Trophoblast cell (in vitro differentiated cells and primary cell): Measurements from ENCODE around the gene FAM98A.

Experiments used
- DNase-seq, 2 donors: peaks; one replicate each; pipeline ENCODE4 v3.0.0-alpha.2; 2016
- H2AFZ ChIP-seq: 2 replicates; pipeline ENCODE4 v1.6.1; 2013; ENCODE audit warnings: low read length, moderate library complexity, mild to moderate bottlenecking; ENCODE audit not compliant: insufficient read depth, poor library complexity
- H2AK5ac ChIP-seq: 2 replicates; pipeline ENCODE4 v1.6.1; 2013; ENCODE audit warnings: mild to moderate bottlenecking, low read length
- H2BK120ac ChIP-seq: 2 replicates; pipeline ENCODE4 v1.6.1; 2013; ENCODE audit warnings: low read length, mild to moderate bottlenecking, moderate library complexity; ENCODE audit not compliant: insufficient read depth, poor library complexity
- H2BK12ac ChIP-seq: 2 replicates; pipeline ENCODE4 v1.6.1; 2013; ENCODE audit warnings: mild to moderate bottlenecking, low read length, moderate library complexity
- H2BK5ac ChIP-seq: 2 replicates; pipeline ENCODE4 v1.6.1; 2013; ENCODE audit warnings: low read length, low read depth, moderate library complexity, mild to moderate bottlenecking; ENCODE audit not compliant: poor library complexity
- H3K14ac ChIP-seq: 2 replicates; pipeline ENCODE4 v1.6.1; 2013; ENCODE audit warnings: mild to moderate bottlenecking, low read length
- H3K18ac ChIP-seq: 2 replicates; pipeline ENCODE4 v1.6.1; 2013; ENCODE audit warnings: mild to moderate bottlenecking, low read length
- H3K23ac ChIP-seq: 2 replicates; pipeline ENCODE4 v1.6.1; 2013; ENCODE audit warnings: low read length
- H3K27ac ChIP-seq: 2 replicates; pipeline ENCODE4 v1.5.1; 2013; ENCODE audit warnings: low read depth, mild to moderate bottlenecking, inconsistent platforms, low read length, moderate library complexity
- H3K27me3 ChIP-seq: 2 replicates; pipeline ENCODE4 v1.6.1; 2013; ENCODE audit warnings: inconsistent platforms, mild to moderate bottlenecking, low read length, moderate library complexity; ENCODE audit not compliant: insufficient read depth
- H3K36me3 ChIP-seq, 2 experiments: 1 replicate in 1 of 2; 2 replicates in 1 of 2; pipeline ENCODE4 v1.6.1; 2013; ENCODE audit warnings: low read length in 2 of 2, mild to moderate bottlenecking in 2 of 2, moderate library complexity in 1 of 2; ENCODE audit not compliant: insufficient read depth in 2 of 2, control insufficient read depth in 1 of 2
- H3K4ac ChIP-seq: 2 replicates; pipeline ENCODE4 v1.6.1; 2013; ENCODE audit warnings: low read depth, mild to moderate bottlenecking, low read length, moderate library complexity
- H3K4me1 ChIP-seq, 2 experiments: 1 replicate in 1 of 2; 2 replicates in 1 of 2; pipeline ENCODE4 v1.6.1; 2013; ENCODE audit warnings: low read length in 2 of 2, mild to moderate bottlenecking in 2 of 2, moderate library complexity in 1 of 2; ENCODE audit not compliant: insufficient read depth in 2 of 2, control insufficient read depth in 1 of 2
- H3K4me2 ChIP-seq: 2 replicates; pipeline ENCODE4 v1.6.1; 2013; ENCODE audit warnings: inconsistent platforms, mild to moderate bottlenecking, low read length, moderate library complexity
- H3K4me3 ChIP-seq: 2 replicates; pipeline ENCODE4 v1.5.1; 2013; ENCODE audit warnings: mild to moderate bottlenecking, low read depth, low read length, inconsistent platforms
- H3K79me1 ChIP-seq: one replicate; pipeline ENCODE4 v1.6.1; 2013; ENCODE audit warnings: low read length
- H3K79me2 ChIP-seq: 2 replicates; pipeline ENCODE4 v1.6.1; 2013; ENCODE audit warnings: low read length, mild to moderate bottlenecking; ENCODE audit not compliant: control insufficient read depth, insufficient read depth, poor library complexity
- H3K9ac ChIP-seq: 2 replicates; pipeline ENCODE4 v1.6.1; 2013; ENCODE audit warnings: mild to moderate bottlenecking, low read length
- H3K9me3 ChIP-seq: 2 replicates; pipeline ENCODE4 v1.6.1; 2013; ENCODE audit warnings: low read depth, mild to moderate bottlenecking, control low read depth, inconsistent platforms, low read length; ENCODE audit not compliant: insufficient read depth
- H4K12ac ChIP-seq: 2 replicates; pipeline ENCODE4 v1.6.1; 2013; ENCODE audit warnings: low read depth, mild to moderate bottlenecking, low read length, moderate library complexity
- H4K8ac ChIP-seq: 2 replicates; pipeline ENCODE4 v1.6.1; 2013; ENCODE audit warnings: low read depth, mild to moderate bottlenecking, low read length, moderate library complexity
- H4K91ac ChIP-seq: one replicate; pipeline ENCODE4 v1.6.1; 2013; ENCODE audit warnings: low read depth, mild to moderate bottlenecking, low read length, moderate library complexity
- WGBS: extraction: QIAGEN DNeasy Blood & Tissue Kit; methylation state at CpG from one replicate; pipeline ENCODE4 v1.1.7; 2013; ENCODE audit warnings: missing lambda C conversion rate; ENCODE audit not compliant: insufficient read length, insufficient coverage; ENCODE audit errors: extremely low coverage; 5-methylcytosine and 5-hydroxymethylcytosine counted together

The FAM98A gene

GRCh38 chr2:33589444-33589843 lies 9.7 kb downstream of the FAM98A start:
- Histone ChIP-seq H2BK5ac (no peak overlapping the region), H3K14ac (no peak overlapping the region)
- WGBS, result no CpG with 5 or more reads among the region's 1 CpG

GRCh38 chr2:33588232-33588631 lies 10.9 kb downstream of the FAM98A start:
- no peak overlapping the region for H4K12ac ChIP-seq
- H4K91ac ChIP-seq, result no peak overlapping the region
- no peak for DNase-seq
- H3K18ac ChIP-seq, result no peak overlapping the region
- no peak overlapping the region for H2BK120ac ChIP-seq
- H3K9ac ChIP-seq, result no peak overlapping the region
- H4K8ac ChIP-seq, result no peak overlapping the region
- no peak overlapping the region for H3K27ac ChIP-seq
- H3K23ac ChIP-seq, result no peak overlapping the region
- no peaks in the 10 kb centered on the region for H3K79me2 ChIP-seq
- H2AFZ ChIP-seq, result no peak overlapping the region
- H3K4me2 ChIP-seq, result no peak overlapping the region
- H2BK5ac ChIP-seq, result no peak overlapping the region
- H3K27me3 ChIP-seq, result no peaks in the 10 kb centered on the region
- no peaks in the 10 kb centered on the region for H3K79me1 ChIP-seq
- H2BK12ac ChIP-seq, result no peak overlapping the region
- no peak overlapping the region for H2AK5ac ChIP-seq
- no peak overlapping the region for H3K4me3 ChIP-seq
- no peaks in the 10 kb centered on the region for H3K9me3 ChIP-seq
- no peaks in the 10 kb centered on the region for H3K4me1 ChIP-seq
- H3K36me3 ChIP-seq, result peaks cover 14 to 23% of the 10 kb centered on the region in 2 experiments
- no CpG with 5 or more reads among the region's 2 CpGs for WGBS
- H3K4ac ChIP-seq, result no peak overlapping the region
- H3K14ac ChIP-seq, result no peak overlapping the region

More at GRCh38 chr2:33589444-33589843, 9.7 kb downstream of the FAM98A start:
- H2BK120ac ChIP-seq, result no peak overlapping the region
- H3K4ac ChIP-seq, result no peak overlapping the region
- no peaks in the 10 kb centered on the region for H3K79me2 ChIP-seq
- H2BK12ac ChIP-seq, result no peak overlapping the region
- no peak overlapping the region for H4K91ac ChIP-seq
- no peaks in the 10 kb centered on the region for H3K9me3 ChIP-seq
- no peak overlapping the region for H4K12ac ChIP-seq
- no peaks in the 10 kb centered on the region for H3K79me1 ChIP-seq
- no peak overlapping the region for H3K18ac ChIP-seq
- no peak overlapping the region for H3K23ac ChIP-seq
- H3K9ac ChIP-seq, result no peak overlapping the region
- no peak overlapping the region for H3K4me3 ChIP-seq
- peaks cover 14 to 26% of the 10 kb centered on the region in 2 experiments for H3K36me3 ChIP-seq
- H3K4me2 ChIP-seq, result no peak overlapping the region
- DNase-seq, result no peak
- no peaks in the 10 kb centered on the region for H3K4me1 ChIP-seq
- H2AFZ ChIP-seq, result no peak overlapping the region
- H2AK5ac ChIP-seq, result no peak overlapping the region
- no peaks in the 10 kb centered on the region for H3K27me3 ChIP-seq
- H3K27ac ChIP-seq, result no peak overlapping the region
- H4K8ac ChIP-seq, result no peak overlapping the region

GRCh38 chr2:33586766-33587165 lies 12.3 kb downstream of the FAM98A start:
- no peak overlapping the region for H3K27ac ChIP-seq
- no peak overlapping the region for H3K14ac ChIP-seq
- no peak overlapping the region for H3K9ac ChIP-seq
- H3K4me1 ChIP-seq, result no peaks in the 10 kb centered on the region
- no peak overlapping the region for H4K12ac ChIP-seq
- no peak overlapping the region for H2AK5ac ChIP-seq
- no CpG with 5 or more reads among the region's 2 CpGs for WGBS
- H3K23ac ChIP-seq, result no peak overlapping the region
- no peak overlapping the region for H4K8ac ChIP-seq
- H2AFZ ChIP-seq, result no peak overlapping the region
- H3K79me2 ChIP-seq, result no peaks in the 10 kb centered on the region
- DNase-seq, result no peak
- peaks cover 9 to 13% of the 10 kb centered on the region in 2 experiments for H3K36me3 ChIP-seq
- H3K27me3 ChIP-seq, result no peaks in the 10 kb centered on the region
- no peak overlapping the region for H3K18ac ChIP-seq
- no peak overlapping the region for H2BK120ac ChIP-seq
- no peak overlapping the region for H4K91ac ChIP-seq
- H3K4me3 ChIP-seq, result no peak overlapping the region
- H2BK5ac ChIP-seq, result no peak overlapping the region
- H3K4me2 ChIP-seq, result no peak overlapping the region
- no peaks in the 10 kb centered on the region for H3K79me1 ChIP-seq
- H3K4ac ChIP-seq, result no peak overlapping the region
- H2BK12ac ChIP-seq, result no peak overlapping the region
- no peaks in the 10 kb centered on the region for H3K9me3 ChIP-seq

- no peak overlapping the region for H4K8ac ChIP-seq
- H2BK12ac ChIP-seq, result no peak overlapping the region
Observed at GRCh38 chr2:33583194-33583938, 15.7 kb downstream of the FAM98A start.

More at GRCh38 chr2:33583194-33583938, 15.7 kb downstream of the FAM98A start:
- H3K27me3 ChIP-seq, result no peaks in the 10 kb centered on the region
- H3K4ac ChIP-seq, result no peak overlapping the region
- WGBS, result no CpG with 5 or more reads among the region's 2 CpGs
- H3K4me3 ChIP-seq, result no peak overlapping the region
- no peak overlapping the region for H2BK120ac ChIP-seq
- H4K12ac ChIP-seq, result no peak overlapping the region
- no peak overlapping the region for H3K27ac ChIP-seq
- H3K79me2 ChIP-seq, result no peaks in the 10 kb centered on the region
- no peak overlapping the region for H2BK5ac ChIP-seq
- no peak overlapping the region for H2AK5ac ChIP-seq
- H3K9me3 ChIP-seq, result no peaks in the 10 kb centered on the region
- peak; percentile 40 to 74 for DNase-seq
- no peak overlapping the region for H3K9ac ChIP-seq
- H3K18ac ChIP-seq, result no peak overlapping the region
- no peak overlapping the region for H3K23ac ChIP-seq
- no peaks in the 10 kb centered on the region for H3K79me1 ChIP-seq
- no peak overlapping the region for H2AFZ ChIP-seq
- peaks cover 10 to 13% of the 10 kb centered on the region in 2 experiments for H3K36me3 ChIP-seq
- no peak overlapping the region for H3K4me2 ChIP-seq
- no peaks in the 10 kb centered on the region for H3K4me1 ChIP-seq
- H4K91ac ChIP-seq, result no peak overlapping the region
- H3K14ac ChIP-seq, result no peak overlapping the region
